GM12878 (cell line): ENCODE data around the gene SETD1B. TPM values are rescaled to one million over a fixed set of nuclear protein-coding genes. Genes with fewer than 3 reads are reported as not detected.
A peak's percentile ranks its signal among the peaks of the same experiment; 100 is the strongest.

ENCODE experiments used
- ATAC-seq: fragments of 200-7000 bp; cut with Tn5 transposase; 3 replicates; pipeline ENCODE4 v1.9.1; 2020; ENCODE audit warnings: mild to moderate bottlenecking, moderate library complexity
- BruUV-seq: library from RNA; stranded (reverse); fragments of 400-500 nt; replicated peaks from 2 replicates; lab custom pipeline; 2021; lab: Mats Ljungman, UMichigan
- CTCF ChIA-PET: fragments of 300-600 bp; sonication (Branson Sonifier 250); formaldehyde crosslinking; extraction: SDS; loops from one replicate; lab custom pipeline; 2021; ENCODE audit warnings: inconsistent platforms; lab: Yijun Ruan, JAX
- POLR2A ChIA-PET: fragments of 350-600 bp; formaldehyde crosslinking; extraction: SDS; loops from one replicate; lab custom pipeline; 2021; ENCODE audit warnings: inconsistent platforms; lab: Charles Lee
- RAD21 ChIA-PET: fragments of 300-600 bp; sonication (Branson Sonifier 250); formaldehyde crosslinking; loops from one replicate; lab custom pipeline; 2023; ENCODE audit warnings: antibody characterized with exemption; ENCODE audit not compliant: unreplicated experiment; lab: Charles Lee
- SMC1A ChIA-PET: fragments of 300-600 bp; sonication (Branson Sonifier 250); formaldehyde crosslinking; loops from one replicate; lab custom pipeline; 2023; ENCODE audit not compliant: unreplicated experiment, uncharacterized antibody; lab: Charles Lee
- DNase-seq: peaks from one replicate; pipeline ENCODE4 v3.0.0-alpha.2; 2011; ENCODE audit warnings: low read depth, low spot score
- FAIRE-seq: peaks from 3 replicates; lab custom pipeline; 2011; peaks lifted over from hg19 to GRCh38; lab: Jason Lieb, UNC
- H2AFZ ChIP-seq: 2 replicates; pipeline ENCODE4 v1.6.0; 2011; ENCODE audit warnings: low read depth, low read length, control low read depth; ENCODE audit not compliant: control insufficient read depth
- H3K27ac ChIP-seq: 2 replicates; pipeline ENCODE4 v1.5.1; 2011; ENCODE audit warnings: control low read depth; ENCODE audit not compliant: control insufficient read depth, insufficient read depth
- H3K27me3 ChIP-seq, 2 experiments: replicated peaks in 1 of 2; 2 replicates each; pipeline versions ENCODE4 v1.6.0 to v1.6.1; 2011; ENCODE audit warnings: low read length in 1 of 2; ENCODE audit not compliant: control insufficient read depth in 2 of 2, insufficient read depth in 2 of 2
- H3K36me3 ChIP-seq, 2 experiments: 2 replicates each; pipeline ENCODE4 v1.5.1; 2011; ENCODE audit warnings: low read length in 1 of 2; ENCODE audit not compliant: control insufficient read depth in 2 of 2, insufficient read depth in 2 of 2
- H3K4me1 ChIP-seq: 2 replicates; pipeline ENCODE4 v1.6.1; 2011; ENCODE audit warnings: mild to moderate bottlenecking, low read length, moderate library complexity, mixed read lengths; ENCODE audit not compliant: control insufficient read depth, insufficient read depth
- H3K4me2 ChIP-seq: 2 replicates; pipeline ENCODE4 v1.6.0; 2011; ENCODE audit warnings: control low read depth; ENCODE audit not compliant: control insufficient read depth, insufficient read depth
- H3K4me3 ChIP-seq: fragments of 200-600 bp; sonication (generic); 2 replicates; pipeline ENCODE4 v1.5.1; 2016
- H3K79me2 ChIP-seq: 2 replicates; pipeline ENCODE4 v1.6.0; 2011; ENCODE audit warnings: low read length; ENCODE audit not compliant: control insufficient read depth, insufficient read depth
- H3K9ac ChIP-seq: 2 replicates; pipeline ENCODE4 v1.8.0; 2011; ENCODE audit warnings: low read length, control low read depth, mixed read lengths; ENCODE audit not compliant: control insufficient read depth, insufficient read depth
- H3K9me3 ChIP-seq: replicated peaks from 3 replicates; pipeline ENCODE4 v1.5.1; 2011; ENCODE audit warnings: mild to moderate bottlenecking, low read length; ENCODE audit not compliant: control insufficient read depth, insufficient read depth
- H4K20me1 ChIP-seq: 2 replicates; pipeline ENCODE4 v1.6.0; 2011; ENCODE audit not compliant: control insufficient read depth, insufficient read depth
- LARP7 ChIP-seq: fragments of 450-650 bp; IDR thresholded peaks from 2 replicates; pipeline ENCODE4 v1.6.1; 2017; ENCODE audit warnings: mild to moderate bottlenecking
- MLLT1 ChIP-seq: fragments of 450-650 bp; IDR thresholded peaks from 2 replicates; pipeline ENCODE4 v1.6.1; 2016; ENCODE audit warnings: mild to moderate bottlenecking
- NFXL1 ChIP-seq: fragments of 450-650 bp; IDR thresholded peaks from 2 replicates; pipeline ENCODE4 v1.6.1; 2017; ENCODE audit warnings: antibody characterized with exemption, mild to moderate bottlenecking, borderline replicate concordance
- NR2C1 ChIP-seq: fragments of 450-650 bp; IDR thresholded peaks from 2 replicates; pipeline ENCODE4 v1.6.1; 2017; ENCODE audit warnings: antibody characterized with exemption, mild to moderate bottlenecking, moderate library complexity
- SUZ12 ChIP-seq: fragments of 200-600 bp; sonication (generic); IDR thresholded peaks from one replicate; pipeline ENCODE4 v1.6.1; 2018; ENCODE audit warnings: antibody characterized with exemption, mild to moderate bottlenecking; ENCODE audit not compliant: unreplicated experiment
- TAF1 ChIP-seq: IDR thresholded peaks from 2 replicates; pipeline ENCODE4 v1.6.1; 2011; ENCODE audit warnings: mild to moderate bottlenecking, low read depth, low read length, borderline replicate concordance
- ZNF384 ChIP-seq: IDR thresholded peaks from 2 replicates; pipeline ENCODE4 v1.6.1; 2012; ENCODE audit warnings: low read depth, mild to moderate bottlenecking, low read length, improper control_type of control experiment, borderline replicate concordance
- WGBS: methylation state at CpG from one replicate; pipeline ENCODE4 v1.1.6; 2016; ENCODE audit warnings: low lambda C conversion rate; ENCODE audit not compliant: insufficient replicate concordance, insufficient coverage; ENCODE audit errors: missing lambda C conversion rate; 5-methylcytosine and 5-hydroxymethylcytosine counted together
- in situ Hi-C: fragments of 300-500 bp; cut with MboI; formaldehyde crosslinking; loops from 9 replicates; pipeline ENCODE4 v1.14.3; 2018; ENCODE audit warnings: mixed read lengths
- intact Hi-C: fragments of 100-400 bp; cut with micrococcal nuclease; formaldehyde crosslinking; loops from one replicate; pipeline ENCODE4 v1.14.2; 2022; ENCODE audit not compliant: unreplicated experiment
- polyA plus RNA-seq, 11 experiments: library from polyadenylated mRNA; depleted of rRNA in 4 of 11; unstranded in 6 of 11; stranded (reverse) in 5 of 11; fragments of >200 nt; fragmentation: Nextera tagmentation in 4 of 11; fragmentation: Illumina TruSeq in 1 of 11; extraction: Ambion mirVana in 4 of 11; extraction: Trizol in 1 of 11; gene quantifications; 1 replicate in 1 of 11; 2 replicates in 10 of 11; pipeline versions ENCODE4 v1.2.1 to v1.2.3, GENCODE V29; 2011 to 2016; ENCODE audit warnings: inconsistent platforms in 2 of 11, missing spikeins in 2 of 11, low read depth in 1 of 11
- total RNA-seq, 4 experiments: library from RNA; depleted of rRNA in 3 of 4; stranded (reverse); fragments of >200 nt in 3 of 4; fragmentation: Illumina TruSeq in 1 of 4; extraction: Trizol in 1 of 4; gene quantifications; 2 replicates each; pipeline versions ENCODE4 v1.2.1 to v1.2.3, GENCODE V29; 2013 to 2021
- TF ChIP-seq, protein P1 (sequence below): IDR thresholded peaks from 2 replicates; pipeline ENCODE4 v1.6.1; 2012; ENCODE audit warnings: improper control_type of control experiment, low read depth, low read length; ENCODE audit not compliant: insufficient replicate concordance

Gene SETD1B
- total and polyA plus RNA-seq, 10 of the 15 experiments (the other 5 are each of a cell fraction or from before 2014, with no cell fraction given): 0.50 to 17.3 (median 1.6) TPM

DNA sequence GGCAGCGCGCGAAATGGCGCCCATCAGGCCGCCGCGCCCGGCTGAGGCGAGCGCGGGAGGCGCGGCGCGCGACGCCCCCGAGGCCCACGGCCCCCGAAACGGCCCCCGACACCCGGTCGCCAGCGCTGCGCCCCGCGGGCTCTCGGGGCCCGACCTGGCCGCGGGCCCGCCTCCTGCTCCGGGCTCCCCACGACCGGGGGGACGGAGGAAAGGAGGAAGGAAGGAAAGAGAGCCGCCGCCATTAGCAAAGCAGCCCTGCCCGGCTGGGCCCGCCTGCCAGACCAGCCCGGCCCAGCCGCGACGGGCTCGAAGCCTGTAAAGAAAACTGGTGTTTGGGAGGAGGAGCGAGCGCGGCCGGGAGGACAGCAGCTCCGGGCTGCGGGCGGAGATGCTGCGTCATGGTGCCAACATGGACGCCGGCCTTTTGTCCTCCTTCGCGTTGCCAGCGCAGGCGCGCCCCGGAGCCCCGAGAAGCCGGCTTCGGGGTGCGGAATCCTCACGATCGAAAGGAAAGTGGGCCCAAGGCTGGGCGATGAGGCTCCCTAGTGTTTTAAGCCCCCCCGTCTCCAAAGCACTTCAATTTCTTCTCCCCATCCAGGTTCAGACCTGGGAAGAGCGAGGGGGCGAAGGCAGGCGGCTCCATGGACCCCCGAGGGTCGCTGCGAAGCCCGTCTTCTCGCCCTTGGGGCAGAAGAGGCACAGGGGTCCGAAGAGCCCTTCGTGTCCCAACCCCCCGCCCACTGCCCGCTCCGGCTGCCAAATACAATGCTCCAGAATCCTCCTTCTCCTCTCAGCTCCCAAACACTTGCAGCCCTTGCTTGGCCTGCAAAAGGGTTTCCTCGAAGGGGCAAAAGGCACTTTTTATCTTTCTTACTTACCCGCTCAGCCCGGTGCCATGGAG, 2.9 kb upstream of the SETD1B start (continued):
- peak; percentile 80; the same call in 1 of the 2 replicates for TF ChIP-seq MLLT1
- TF ChIP-seq, all 136 proteins: peak for 18

GRCh38 chr12:121801595-121802484, 2.0 kb upstream of the SETD1B start:
- Histone ChIP-seq H3K4me3 (peak overlapping the region; percentile 66), H3K27me3 (no peaks in the 10 kb centered on the region), H2AFZ (no peak overlapping the region), H3K36me3 (peaks cover 12 to 13% of the 10 kb centered on the region in 2 experiments; a peak in 3 of 4 replicates), H3K27ac (peak overlapping the region; percentile 97), H3K4me1 (peaks cover 20% of the 10 kb centered on the region), H4K20me1 (peaks cover 5% of the 10 kb centered on the region; the same call in 1 of the 2 replicates), H3K79me2 (peaks cover 73% of the 10 kb centered on the region), H3K9ac (peak overlapping the region; percentile 100), H3K9me3 (no peaks in the 10 kb centered on the region), H3K4me2 (peak overlapping the region; percentile 88)
- SMC1A ChIA-PET: interaction anchor here (0.8 to 12.2 kb wide), 9 partner anchors 8 to 699 kb away, joined by 3 to 226 read pairs (median 4); partner anchors contain the start of genes CFAP251, RHOF and ZCCHC8
- DNase-seq (no peak), ATAC-seq (no peak), FAIRE-seq (no peak)
- in situ Hi-C loops: no loop called here
- intact Hi-C loops: loop anchor here (5.0 kb wide), 2 partner anchors 265 to 1430 kb away; partner anchors contain the start of genes MPHOSPH9 and MTRFR
- POLR2A ChIA-PET: interaction anchor here (0.5 to 10.1 kb wide), 14 partner anchors 9 to 1582 kb away, joined by 3 to 155 read pairs (median 6); partner anchors contain the start of genes DIABLO, ORAI1, PSMD9 and RHOF
- WGBS: 2% methylated on average over 18 of the region's 18 CpGs
- BruUV-seq: no TSS peak
- CTCF ChIA-PET: interaction anchor here (0.5 to 13.6 kb wide), 10 partner anchors 5 to 1132 kb away, joined by 3 to 565 read pairs (median 5); partner anchors contain the start of genes PSMD9, RHOF and SETD1B
- RAD21 ChIA-PET: interaction anchor here (0.6 to 13.1 kb wide), 10 partner anchors 7 to 401 kb away, joined by 3 to 395 read pairs (median 4); partner anchors contain the start of genes ORAI1, PSMD9 and RHOF
- TF ChIP-seq NR2C1 (no peak), ZNF384 (no peak), SUZ12 (no peak), TAF1 (peak; percentile 45; the same call in 1 of the 2 replicates), NFXL1 (no peak), LARP7 (no peak)
- TF ChIP-seq, protein P1, sequence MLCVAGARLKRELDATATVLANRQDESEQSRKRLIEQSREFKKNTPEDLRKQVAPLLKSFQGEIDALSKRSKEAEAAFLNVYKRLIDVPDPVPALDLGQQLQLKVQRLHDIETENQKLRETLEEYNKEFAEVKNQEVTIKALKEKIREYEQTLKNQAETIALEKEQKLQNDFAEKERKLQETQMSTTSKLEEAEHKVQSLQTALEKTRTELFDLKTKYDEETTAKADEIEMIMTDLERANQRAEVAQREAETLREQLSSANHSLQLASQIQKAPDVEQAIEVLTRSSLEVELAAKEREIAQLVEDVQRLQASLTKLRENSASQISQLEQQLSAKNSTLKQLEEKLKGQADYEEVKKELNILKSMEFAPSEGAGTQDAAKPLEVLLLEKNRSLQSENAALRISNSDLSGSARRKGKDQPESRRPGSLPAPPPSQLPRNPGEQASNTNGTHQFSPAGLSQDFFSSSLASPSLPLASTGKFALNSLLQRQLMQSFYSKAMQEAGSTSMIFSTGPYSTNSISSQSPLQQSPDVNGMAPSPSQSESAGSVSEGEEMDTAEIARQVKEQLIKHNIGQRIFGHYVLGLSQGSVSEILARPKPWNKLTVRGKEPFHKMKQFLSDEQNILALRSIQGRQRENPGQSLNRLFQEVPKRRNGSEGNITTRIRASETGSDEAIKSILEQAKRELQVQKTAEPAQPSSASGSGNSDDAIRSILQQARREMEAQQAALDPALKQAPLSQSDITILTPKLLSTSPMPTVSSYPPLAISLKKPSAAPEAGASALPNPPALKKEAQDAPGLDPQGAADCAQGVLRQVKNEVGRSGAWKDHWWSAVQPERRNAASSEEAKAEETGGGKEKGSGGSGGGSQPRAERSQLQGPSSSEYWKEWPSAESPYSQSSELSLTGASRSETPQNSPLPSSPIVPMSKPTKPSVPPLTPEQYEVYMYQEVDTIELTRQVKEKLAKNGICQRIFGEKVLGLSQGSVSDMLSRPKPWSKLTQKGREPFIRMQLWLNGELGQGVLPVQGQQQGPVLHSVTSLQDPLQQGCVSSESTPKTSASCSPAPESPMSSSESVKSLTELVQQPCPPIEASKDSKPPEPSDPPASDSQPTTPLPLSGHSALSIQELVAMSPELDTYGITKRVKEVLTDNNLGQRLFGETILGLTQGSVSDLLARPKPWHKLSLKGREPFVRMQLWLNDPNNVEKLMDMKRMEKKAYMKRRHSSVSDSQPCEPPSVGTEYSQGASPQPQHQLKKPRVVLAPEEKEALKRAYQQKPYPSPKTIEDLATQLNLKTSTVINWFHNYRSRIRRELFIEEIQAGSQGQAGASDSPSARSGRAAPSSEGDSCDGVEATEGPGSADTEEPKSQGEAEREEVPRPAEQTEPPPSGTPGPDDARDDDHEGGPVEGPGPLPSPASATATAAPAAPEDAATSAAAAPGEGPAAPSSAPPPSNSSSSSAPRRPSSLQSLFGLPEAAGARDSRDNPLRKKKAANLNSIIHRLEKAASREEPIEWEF: no peak
